ENCODE measurements around the gene PDK4. TPM values are rescaled to one million over a fixed set of nuclear protein-coding genes. Genes with fewer than 3 reads are reported as not detected.
A peak's percentile ranks its signal among the peaks of the same experiment; 100 is the strongest.
"Not testable (repeated sequence)": the region's sequence is repeated elsewhere in the genome, so short reads cannot be mapped to it uniquely, and the experiment has no call there.

PDK4 gene
- total RNA-seq, 1 donor from 2014 or later: 5.8 TPM

GRCh38 chr7:95604811-95605210, 8.5 kb upstream of the PDK4 start:
- not testable (repeated sequence) for DNase-seq (ENCODE audit: low read depth)

GRCh38 chr7:95604397-95604796, 8.1 kb upstream of the PDK4 start:
- DNase-seq (ENCODE audit: low read depth): not testable (repeated sequence)

GRCh38 chr7:95602421-95602820, 6.1 kb upstream of the PDK4 start:
- DNase-seq (ENCODE audit: low read depth): no peak

GRCh38 chr7:95601316-95601715, 5.0 kb upstream of the PDK4 start:
- DNase-seq (ENCODE audit: low read depth): peak; percentile 58

GRCh38 chr7:95599069-95599468, 2.8 kb upstream of the PDK4 start:
- no peak for DNase-seq (ENCODE audit: low read depth)

GRCh38 chr7:95598511-95598910, 2.2 kb upstream of the PDK4 start:
- DNase-seq (ENCODE audit: low read depth): no peak

GRCh38 chr7:95595746-95596197, 544 bp downstream of the PDK4 start:
- no peak for DNase-seq (ENCODE audit: low read depth)

GRCh38 chr7:95594185-95594584, 2.1 kb downstream of the PDK4 start:
- DNase-seq (ENCODE audit: low read depth): no peak

- no peak for DNase-seq (ENCODE audit: low read depth)
These were observed 3.0 kb downstream of the PDK4 start for GRCh38 chr7:95593343-95593742.

- DNase-seq (ENCODE audit: low read depth): no peak
These were observed 3.7 kb downstream of the PDK4 start for GRCh38 chr7:95592570-95592969.

- DNase-seq (ENCODE audit: low read depth): no peak
These were observed 5.7 kb downstream of the PDK4 start for GRCh38 chr7:95590387-95591248.

GRCh38 chr7:95589766-95590165, 6.5 kb downstream of the PDK4 start:
- DNase-seq (ENCODE audit: low read depth): no peak

- peak; percentile 92 for DNase-seq (ENCODE audit: low read depth)
These were observed 7.3 kb downstream of the PDK4 start for GRCh38 chr7:95589031-95589430.

- no peak for DNase-seq (ENCODE audit: low read depth)
These were observed 9.4 kb downstream of the PDK4 start for GRCh38 chr7:95586951-95587301.

- DNase-seq (ENCODE audit: low read depth): no peak
These were observed 10.9 kb downstream of the PDK4 start for GRCh38 chr7:95585426-95585789.

GRCh38 chr7:95584769-95585425, 11.4 kb downstream of the PDK4 start:
- DNase-seq (ENCODE audit: low read depth): no peak

GRCh38 chr7:95583834-95584621, 12.3 kb downstream of the PDK4 start:
- no peak for DNase-seq (ENCODE audit: low read depth)

GRCh38 chr7:95582578-95583293, 13.6 kb downstream of the PDK4 start:
- no peak for DNase-seq (ENCODE audit: low read depth)

- DNase-seq (ENCODE audit: low read depth): no peak
These were observed 14.8 kb downstream of the PDK4 start for GRCh38 chr7:95581467-95581866.

GRCh38 chr7:95579318-95579717, 17.0 kb downstream of the PDK4 start:
- DNase-seq (ENCODE audit: low read depth): no peak

- DNase-seq (ENCODE audit: low read depth): no peak
These were observed 17.9 kb downstream of the PDK4 start for GRCh38 chr7:95578299-95578855.

GRCh38 chr7:95577137-95577536, 19.2 kb downstream of the PDK4 start:
- peak; percentile 81 for DNase-seq (ENCODE audit: low read depth)

Measured in renal cortical epithelial cell (primary cell).